Hepatocyte (in vitro differentiated cells): Measurements from ENCODE around the gene RIMBP2. TPM values are rescaled to one million over a fixed set of nuclear protein-coding genes. Genes with fewer than 3 reads are reported as not detected.

Source experiments
- DNase-seq: peaks from one replicate; pipeline ENCODE4 v3.0.0-alpha.2; 2016; ENCODE audit warnings: low spot score
- H2AFZ ChIP-seq: fragments of 200-600 bp; sonication (generic); 2 replicates; pipeline ENCODE4 v1.6.0; 2016; ENCODE audit warnings: antibody characterized with exemption, mild to moderate bottlenecking
- H3K27ac ChIP-seq: fragments of 200-600 bp; sonication (generic); 2 replicates; pipeline ENCODE4 v1.5.1; 2016; ENCODE audit warnings: mild to moderate bottlenecking
- H3K27me3 ChIP-seq: fragments of 200-600 bp; sonication (generic); 2 replicates; pipeline ENCODE4 v1.6.1; 2016
- H3K36me3 ChIP-seq: fragments of 200-600 bp; sonication (generic); replicated peaks from 2 replicates; pipeline ENCODE4 v1.5.1; 2016; ENCODE audit warnings: low read depth; ENCODE audit not compliant: insufficient read depth
- H3K4me1 ChIP-seq: fragments of 200-600 bp; sonication (generic); 2 replicates; pipeline ENCODE4 v1.5.1; 2016; ENCODE audit warnings: mild to moderate bottlenecking, moderate library complexity; ENCODE audit not compliant: insufficient read depth
- H3K4me2 ChIP-seq: fragments of 200-600 bp; sonication (generic); 2 replicates; pipeline ENCODE4 v1.6.0; 2016
- H3K4me3 ChIP-seq: fragments of 200-600 bp; sonication (generic); 2 replicates; pipeline ENCODE4 v1.5.1; 2016; ENCODE audit warnings: mild to moderate bottlenecking
- H3K79me2 ChIP-seq: fragments of 200-600 bp; sonication (generic); 2 replicates; pipeline ENCODE4 v1.6.0; 2017; ENCODE audit warnings: mild to moderate bottlenecking
- H3K9me2 ChIP-seq: fragments of 200-600 bp; sonication (generic); replicated peaks from 2 replicates; pipeline ENCODE4 v1.6.0; 2017; ENCODE audit warnings: mild to moderate bottlenecking; ENCODE audit not compliant: insufficient read depth
- H3K9me3 ChIP-seq: fragments of 200-600 bp; sonication (generic); 2 replicates; pipeline ENCODE4 v1.5.1; 2016; ENCODE audit warnings: low read depth, mild to moderate bottlenecking
- H4K20me1 ChIP-seq: fragments of 200-600 bp; sonication (generic); 2 replicates; pipeline ENCODE4 v1.6.0; 2016; ENCODE audit warnings: mild to moderate bottlenecking; ENCODE audit not compliant: insufficient read depth, poor library complexity, severe bottlenecking
- EZH2 ChIP-seq: fragments of 200-600 bp; sonication (generic); IDR thresholded peaks from 2 replicates; pipeline ENCODE4 v1.6.1; 2016; ENCODE audit warnings: antibody characterized with exemption, mild to moderate bottlenecking, borderline replicate concordance
- EZH2phosphoT487 ChIP-seq: fragments of 200-600 bp; sonication (generic); IDR thresholded peaks from one replicate; pipeline ENCODE4 v1.6.1; 2018; ENCODE audit warnings: antibody characterized with exemption, mild to moderate bottlenecking, low read depth, moderate library complexity; ENCODE audit not compliant: unreplicated experiment, severe bottlenecking
- WGBS: methylation state at CpG from one replicate; pipeline ENCODE4 v1.1.6; 2016; ENCODE audit warnings: low lambda C conversion rate; ENCODE audit errors: missing lambda C conversion rate; 5-methylcytosine and 5-hydroxymethylcytosine counted together
- polyA plus RNA-seq: library from polyadenylated mRNA; unstranded; fragments of >200 nt; fragmentation: Nextera tagmentation; extraction: Ambion mirVana; gene quantifications from 2 replicates; pipeline ENCODE4 v1.2.1, GENCODE V29; 2016
- total RNA-seq: library from RNA; depleted of rRNA; stranded (reverse); fragments of >200 nt; gene quantifications from 2 replicates; pipeline ENCODE4 v1.2.3, GENCODE V29; 2014
- TF ChIP-seq, protein P1 (sequence below): fragments of 200-600 bp; sonication (generic); IDR thresholded peaks from 2 replicates; pipeline ENCODE4 v1.5.1; 2016; ENCODE audit warnings: antibody characterized with exemption, mild to moderate bottlenecking; ENCODE audit not compliant: poor library complexity

The RIMBP2 gene
- total and polyA plus RNA-seq, 2 experiments from 2014 or later: 2.5 to 4.4 TPM

DNA sequence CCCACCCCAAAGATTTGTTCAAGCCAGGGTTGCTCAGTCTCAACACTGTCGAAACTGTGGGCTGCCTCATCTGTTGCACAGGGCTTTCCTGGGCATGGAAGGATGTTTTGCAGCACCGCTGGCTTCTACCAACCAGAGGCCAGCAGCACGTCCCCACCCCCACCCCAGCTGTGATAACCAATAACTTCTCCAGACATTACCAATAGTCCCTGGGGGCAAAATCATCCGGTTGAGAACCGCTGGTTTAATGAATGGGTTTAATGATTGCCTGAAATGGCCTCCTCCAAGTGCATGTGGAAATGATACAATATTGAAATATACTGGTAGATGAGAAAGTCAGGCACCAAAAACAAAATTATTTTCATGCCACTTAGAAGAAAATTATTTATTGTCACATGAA, 44.5 kb downstream of the RIMBP2 start:
- Histone ChIP-seq H3K4me2 (no peak overlapping the region), H2AFZ (no peak overlapping the region), H3K79me2 (no peaks in the 10 kb centered on the region), H3K9me2 (no peaks in the 10 kb centered on the region), H3K27ac (no peak overlapping the region), H3K36me3 (no peaks in the 10 kb centered on the region), H3K4me1 (no peaks in the 10 kb centered on the region), H3K9me3 (no peaks in the 10 kb centered on the region), H3K4me3 (no peak overlapping the region), H4K20me1 (no peaks in the 10 kb centered on the region), H3K27me3 (no peaks in the 10 kb centered on the region)
- TF ChIP-seq EZH2phosphoT487: no peak
- TF ChIP-seq, protein P1, sequence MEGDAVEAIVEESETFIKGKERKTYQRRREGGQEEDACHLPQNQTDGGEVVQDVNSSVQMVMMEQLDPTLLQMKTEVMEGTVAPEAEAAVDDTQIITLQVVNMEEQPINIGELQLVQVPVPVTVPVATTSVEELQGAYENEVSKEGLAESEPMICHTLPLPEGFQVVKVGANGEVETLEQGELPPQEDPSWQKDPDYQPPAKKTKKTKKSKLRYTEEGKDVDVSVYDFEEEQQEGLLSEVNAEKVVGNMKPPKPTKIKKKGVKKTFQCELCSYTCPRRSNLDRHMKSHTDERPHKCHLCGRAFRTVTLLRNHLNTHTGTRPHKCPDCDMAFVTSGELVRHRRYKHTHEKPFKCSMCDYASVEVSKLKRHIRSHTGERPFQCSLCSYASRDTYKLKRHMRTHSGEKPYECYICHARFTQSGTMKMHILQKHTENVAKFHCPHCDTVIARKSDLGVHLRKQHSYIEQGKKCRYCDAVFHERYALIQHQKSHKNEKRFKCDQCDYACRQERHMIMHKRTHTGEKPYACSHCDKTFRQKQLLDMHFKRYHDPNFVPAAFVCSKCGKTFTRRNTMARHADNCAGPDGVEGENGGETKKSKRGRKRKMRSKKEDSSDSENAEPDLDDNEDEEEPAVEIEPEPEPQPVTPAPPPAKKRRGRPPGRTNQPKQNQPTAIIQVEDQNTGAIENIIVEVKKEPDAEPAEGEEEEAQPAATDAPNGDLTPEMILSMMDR: no peak
- TF ChIP-seq EZH2: no peak
- 71% methylated on average over 5 of the region's 5 CpGs for WGBS
- DNase-seq: no peak

DNA sequence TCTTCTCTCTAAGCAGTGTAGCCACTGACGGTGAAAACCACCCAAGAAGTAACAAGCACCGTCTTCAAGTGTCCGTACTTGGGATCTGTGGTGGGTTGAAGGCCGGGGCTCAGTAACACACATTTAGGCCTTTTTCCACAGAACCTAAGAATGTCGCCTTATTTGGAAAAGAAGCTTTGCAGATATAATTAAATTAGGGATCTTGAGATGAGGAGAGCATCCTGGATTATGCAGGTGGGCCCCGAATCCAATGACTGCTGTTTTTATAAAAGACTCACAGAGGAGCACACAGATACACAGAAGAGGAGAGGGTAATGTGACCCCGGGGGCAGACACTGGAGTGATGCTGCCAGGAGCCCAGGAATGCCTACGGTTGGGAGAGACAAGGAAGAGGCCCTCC, 46.3 kb downstream of the RIMBP2 start:
- no peak overlapping the region for H3K27ac ChIP-seq
- TF ChIP-seq, protein P1: no peak
- TF ChIP-seq EZH2phosphoT487 (no peak), EZH2 (no peak)
- H3K36me3 ChIP-seq: no peaks in the 10 kb centered on the region
- no peak overlapping the region for H3K4me3 ChIP-seq
- no peaks in the 10 kb centered on the region for H4K20me1 ChIP-seq
- no peak overlapping the region for H2AFZ ChIP-seq
- H3K9me3 ChIP-seq: no peaks in the 10 kb centered on the region
- no peaks in the 10 kb centered on the region for H3K9me2 ChIP-seq
- no peak for DNase-seq
- H3K4me1 ChIP-seq: no peaks in the 10 kb centered on the region
- H3K27me3 ChIP-seq: no peaks in the 10 kb centered on the region
- no peak overlapping the region for H3K4me2 ChIP-seq
- WGBS: 91% methylated on average over 8 of the region's 8 CpGs
- no peaks in the 10 kb centered on the region for H3K79me2 ChIP-seq

DNA sequence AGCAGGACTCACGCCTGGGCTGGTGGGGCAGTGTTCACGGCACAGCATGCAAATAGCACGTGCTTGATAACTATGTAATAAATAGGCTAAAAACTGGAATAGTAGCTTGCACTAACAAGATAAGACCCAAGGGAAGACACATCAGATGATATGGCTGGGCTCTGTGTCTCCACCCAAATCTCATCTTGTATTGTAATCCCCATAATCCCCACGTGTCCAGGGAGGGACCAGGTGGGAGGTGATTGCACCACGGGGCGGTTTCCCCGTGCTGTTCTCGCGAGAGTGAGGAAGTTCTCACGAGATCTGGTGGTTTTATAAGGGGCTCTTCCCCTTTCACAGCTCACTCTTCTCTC, 46.9 kb downstream of the RIMBP2 start:
- H3K27me3 ChIP-seq: no peaks in the 10 kb centered on the region
- H3K9me3 ChIP-seq: no peaks in the 10 kb centered on the region
- H3K36me3 ChIP-seq: no peaks in the 10 kb centered on the region
- H3K27ac ChIP-seq: no peak overlapping the region
- no peaks in the 10 kb centered on the region for H4K20me1 ChIP-seq
- no peak for TF ChIP-seq EZH2
- no peak for TF ChIP-seq EZH2phosphoT487
- TF ChIP-seq, protein P1: no peak
- H3K9me2 ChIP-seq: no peaks in the 10 kb centered on the region
- no peaks in the 10 kb centered on the region for H3K4me1 ChIP-seq
- H3K4me2 ChIP-seq: no peak overlapping the region
- DNase-seq: no peak
- H3K4me3 ChIP-seq: no peak overlapping the region
- H2AFZ ChIP-seq: no peak overlapping the region
- WGBS: 83% methylated on average over 10 of the region's 10 CpGs
- H3K79me2 ChIP-seq: no peaks in the 10 kb centered on the region
